ENCODE measurements around the gene XRCC1. TPM values are rescaled to one million over a fixed set of nuclear protein-coding genes. Genes with fewer than 3 reads are reported as not detected.

The XRCC1 gene
- total and polyA plus RNA-seq, 2 experiments from 2014 or later = 26.7 to 28.0 TPM

DNA sequence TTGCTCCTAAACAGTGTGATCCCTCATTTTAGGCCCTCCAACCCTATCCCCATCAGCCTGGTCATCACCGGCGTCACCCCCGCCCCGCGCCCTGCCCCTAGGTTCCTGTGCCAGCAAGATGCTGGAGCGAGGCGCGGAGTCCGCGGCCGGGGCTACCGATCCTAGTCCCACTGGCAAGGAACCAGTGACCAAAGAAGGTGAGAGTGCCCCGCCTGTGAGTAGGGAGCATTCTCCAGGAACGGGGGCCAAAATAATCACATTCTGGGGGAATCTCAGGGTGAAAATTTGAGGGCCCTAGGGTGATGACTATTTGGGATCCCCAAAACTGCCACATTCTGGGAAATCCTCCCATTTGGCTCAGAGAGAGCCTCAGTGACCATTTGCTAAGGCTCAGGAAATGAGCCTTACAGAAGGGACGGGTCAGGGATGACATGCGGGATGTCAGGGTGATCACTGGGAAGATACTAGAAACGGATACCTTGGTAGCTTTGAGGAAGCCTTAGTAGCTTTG, 41.0 kb downstream of the XRCC1 start:
- DNase-seq = no peak
- 15 to 24% methylated on average over 17 of the region's 17 CpGs for WGBS, 2 experiments (ENCODE audit: low coverage in 1 of 2, low lambda C conversion rate in 2 of 2, missing lambda C conversion rate in 2 of 2)
- Histone ChIP-seq H3K9me3 (ENCODE audit: low read depth) (no peaks in the 10 kb centered on the region), H3K4me3 (peak overlapping the region; percentile 70), H3K27ac (0 out of 2 replicates have a peak overlapping the region, but pooled peaks have one; percentile 19), H4K20me1 (ENCODE audit: insufficient read depth) (no peaks in the 10 kb centered on the region), H3K4me2 (ENCODE audit: unreplicated experiment) (peak overlapping the region; percentile 59), H3K9ac (peak overlapping the region; percentile 28), H3K79me2 (ENCODE audit: insufficient read depth) (no peaks in the 10 kb centered on the region), H3F3A (ENCODE audit: insufficient read depth) (peaks cover 11% of the 10 kb centered on the region), H3K36me3 (ENCODE audit: low read depth) (peaks cover 9% of the 10 kb centered on the region; the same call in 1 of the 2 replicates), H3K9me2 (ENCODE audit: insufficient read depth) (no peaks in the 10 kb centered on the region), H3K27me3 (replicated peaks; ENCODE audit: insufficient read depth) (no peaks in the 10 kb centered on the region), H3K4me1 (ENCODE audit: insufficient read depth) (peaks cover 9% of the 10 kb centered on the region; the same call in 1 of the 2 replicates), H2AFZ (peak overlapping the region; percentile 80)
- TF ChIP-seq EZH2 (IDR thresholded peaks at IDR 0.05; ENCODE audit: insufficient read depth, poor library complexity, severe bottlenecking) (no peak), EZH2phosphoT487 (IDR thresholded peaks at IDR 0.05; ENCODE audit: insufficient read depth, low read depth) (no peak)
- in situ Hi-C loops (cut with MboI) = no loop called here

DNA sequence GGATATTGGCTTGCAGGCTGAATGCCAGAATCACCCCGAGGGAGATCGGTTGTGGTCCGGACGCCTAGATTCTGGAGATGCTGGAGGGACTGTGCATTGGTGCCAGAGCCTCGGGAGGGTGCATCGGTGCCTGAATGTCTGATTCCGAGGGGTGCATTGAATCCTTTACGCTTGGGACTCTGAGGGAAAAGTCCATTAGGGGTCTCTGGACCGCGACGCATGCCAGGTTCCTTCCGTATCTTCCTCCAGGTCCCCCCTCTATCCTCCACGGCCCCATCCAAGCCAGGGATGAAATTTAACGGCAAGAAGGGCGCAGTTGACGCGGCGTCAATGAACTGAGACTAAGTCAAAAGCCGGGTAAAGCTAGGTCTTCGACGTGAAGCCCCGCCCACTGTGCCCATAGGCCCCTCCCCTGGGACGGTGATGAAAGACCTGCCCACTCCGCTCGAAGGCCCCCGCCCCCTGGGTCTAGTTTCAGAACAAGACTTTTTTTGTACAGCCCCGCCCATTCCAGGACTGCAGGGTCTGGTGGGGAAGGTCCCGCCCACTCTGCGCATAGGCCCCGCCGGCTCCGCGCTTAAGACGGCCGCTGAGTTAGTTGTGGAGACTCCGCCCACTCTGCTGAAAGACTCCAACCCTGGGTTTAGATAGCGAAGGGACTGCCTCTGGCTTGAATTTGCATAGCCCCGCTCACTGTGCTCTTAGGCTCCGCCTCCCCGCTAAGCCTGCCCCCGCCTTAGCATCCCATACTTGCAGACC, 41.6 kb downstream of the XRCC1 start:
- 3 to 4% methylated on average over 38 to 39 of the region's 41 CpGs for WGBS, 2 experiments (ENCODE audit: low coverage in 1 of 2, low lambda C conversion rate in 2 of 2, missing lambda C conversion rate in 2 of 2)
- Histone ChIP-seq H3K9me3 (ENCODE audit: low read depth) (no peaks in the 10 kb centered on the region), H3K27ac (peak overlapping the region; percentile 60), H3K79me2 (ENCODE audit: insufficient read depth) (no peaks in the 10 kb centered on the region), H3K4me1 (ENCODE audit: insufficient read depth) (peaks cover 9% of the 10 kb centered on the region; the same call in 1 of the 2 replicates), H3K4me3 (peak overlapping the region; percentile 70), H2AFZ (peak overlapping the region; percentile 80), H3K36me3 (ENCODE audit: low read depth) (0 out of 2 replicates have a peak, but pooled peaks cover 2% of the 10 kb centered on the region), H4K20me1 (ENCODE audit: insufficient read depth) (no peaks in the 10 kb centered on the region), H3K4me2 (ENCODE audit: unreplicated experiment) (peak overlapping the region; percentile 84), H3K27me3 (replicated peaks; ENCODE audit: insufficient read depth) (no peaks in the 10 kb centered on the region), H3K9ac (peak overlapping the region; percentile 62), H3F3A (ENCODE audit: insufficient read depth) (peaks cover 11% of the 10 kb centered on the region), H3K9me2 (ENCODE audit: insufficient read depth) (no peaks in the 10 kb centered on the region)
- TF ChIP-seq EZH2 (IDR thresholded peaks at IDR 0.05; ENCODE audit: insufficient read depth, poor library complexity, severe bottlenecking) (no peak), EZH2phosphoT487 (IDR thresholded peaks at IDR 0.05; ENCODE audit: insufficient read depth, low read depth) (no peak)
- DNase-seq = peak; percentile 100
- in situ Hi-C loops (cut with MboI) = no loop called here

DNA sequence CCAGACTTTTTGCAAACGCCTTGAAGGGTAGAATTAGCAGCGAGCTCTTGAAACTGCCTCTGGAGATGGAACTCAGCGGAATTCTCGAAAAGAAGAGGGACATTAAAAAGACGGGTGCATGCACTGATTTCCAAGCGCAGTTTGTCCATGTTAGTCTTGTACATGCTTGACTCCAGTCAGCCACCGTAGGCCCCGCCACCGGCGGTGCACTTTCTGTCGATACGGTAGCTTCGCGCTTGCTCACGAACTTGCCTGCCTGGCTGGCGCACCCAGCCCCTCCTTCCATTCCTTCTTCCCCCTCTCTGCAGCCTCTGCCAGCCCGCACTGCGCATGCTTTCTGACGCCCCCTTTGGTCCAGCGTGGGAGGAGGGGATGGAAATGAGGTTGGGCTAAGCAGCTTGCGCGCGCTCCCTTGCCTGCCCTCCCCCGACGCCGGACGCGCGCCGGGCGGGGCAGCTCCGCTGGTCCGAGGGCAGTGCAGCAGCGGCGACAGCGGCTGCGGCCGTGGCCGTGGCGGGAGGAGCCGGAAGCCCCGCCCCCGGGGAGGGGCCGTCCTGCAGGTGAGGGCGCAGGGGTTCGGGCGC, 42.3 kb downstream of the XRCC1 start, which contains the start of gene ZNF575:
Gene ZNF575 (plus strand): TSS at position 227 of the 584 bp plus-strand sequence. CDS start 1,235 bp downstream, outside the sequence.
- H3K9me3 ChIP-seq (ENCODE audit: low read depth) = no peaks in the 10 kb centered on the region
- H3K27ac ChIP-seq = peak within 1 kb of the TSS; percentile 60
- in situ Hi-C loops (cut with MboI) = no loop called here
- H3K27me3 ChIP-seq (replicated peaks; ENCODE audit: insufficient read depth) = no peaks in the 10 kb centered on the region
- 1% methylated on average over 39 to 47 of the region's 47 CpGs for WGBS, 2 experiments (ENCODE audit: low coverage in 1 of 2, low lambda C conversion rate in 2 of 2, missing lambda C conversion rate in 2 of 2)
- DNase-seq = peak; percentile 92
- peaks cover 11% of the 10 kb centered on the region for H3K4me1 ChIP-seq (ENCODE audit: insufficient read depth)
- no peaks in the 10 kb centered on the region for H3K9me2 ChIP-seq (ENCODE audit: insufficient read depth)
- H3K36me3 ChIP-seq (ENCODE audit: low read depth) = no peaks in the 10 kb centered on the region
- H3K79me2 ChIP-seq (ENCODE audit: insufficient read depth) = no peaks in the 10 kb centered on the region
- H3K4me3 ChIP-seq = peak within 1 kb of the TSS; percentile 70
- TF ChIP-seq EZH2 (IDR thresholded peaks at IDR 0.05; ENCODE audit: insufficient read depth, poor library complexity, severe bottlenecking) = no peak
- TF ChIP-seq EZH2phosphoT487 (IDR thresholded peaks at IDR 0.05; ENCODE audit: insufficient read depth, low read depth) = no peak
- H3K9ac ChIP-seq = peak within 1 kb of the TSS; percentile 62
- H2AFZ ChIP-seq = peak within 1 kb of the TSS; percentile 80
- H4K20me1 ChIP-seq (ENCODE audit: insufficient read depth) = no peaks in the 10 kb centered on the region
- H3K4me2 ChIP-seq (ENCODE audit: unreplicated experiment) = peak within 1 kb of the TSS; percentile 84
- peaks cover 11% of the 10 kb centered on the region for H3F3A ChIP-seq (ENCODE audit: insufficient read depth)

DNA sequence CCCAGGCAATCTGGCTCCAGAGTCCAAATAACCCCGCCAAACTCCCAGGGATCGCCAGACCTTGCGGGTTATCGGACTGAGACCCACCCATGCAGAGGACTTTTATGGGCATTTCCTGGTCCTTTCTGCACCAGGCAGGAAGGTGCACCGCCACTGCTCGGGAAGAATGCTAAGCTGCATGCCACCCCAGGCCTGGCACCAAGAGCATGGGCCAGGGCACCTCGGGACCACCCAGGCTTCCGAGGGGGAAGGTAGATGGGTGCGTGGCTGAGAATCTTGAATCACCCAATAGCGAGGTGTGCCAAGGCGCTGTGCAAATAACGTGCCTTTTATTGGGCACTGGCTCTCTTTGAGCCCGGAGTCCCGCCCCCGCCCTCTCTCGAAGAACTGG, 42.8 kb downstream of the XRCC1 start:
- Histone ChIP-seq H3K27me3 (replicated peaks; ENCODE audit: insufficient read depth) (no peaks in the 10 kb centered on the region), H3K4me3 (peak overlapping the region; percentile 70), H3K9me3 (ENCODE audit: low read depth) (no peaks in the 10 kb centered on the region), H3K36me3 (ENCODE audit: low read depth) (no peaks in the 10 kb centered on the region), H4K20me1 (ENCODE audit: insufficient read depth) (no peaks in the 10 kb centered on the region), H3K4me2 (ENCODE audit: unreplicated experiment) (peak overlapping the region; percentile 84), H3K79me2 (ENCODE audit: insufficient read depth) (no peaks in the 10 kb centered on the region), H3K27ac (peak overlapping the region; percentile 60), H3K9me2 (ENCODE audit: insufficient read depth) (no peaks in the 10 kb centered on the region), H3F3A (ENCODE audit: insufficient read depth) (peaks cover 11% of the 10 kb centered on the region), H2AFZ (peak overlapping the region; percentile 80), H3K4me1 (ENCODE audit: insufficient read depth) (peaks cover 15% of the 10 kb centered on the region), H3K9ac (peak overlapping the region; percentile 62)
- in situ Hi-C loops (cut with MboI) = no loop called here
- TF ChIP-seq EZH2 (IDR thresholded peaks at IDR 0.05; ENCODE audit: insufficient read depth, poor library complexity, severe bottlenecking) (no peak), EZH2phosphoT487 (IDR thresholded peaks at IDR 0.05; ENCODE audit: insufficient read depth, low read depth) (no peak)
- 3 to 4% methylated on average over 16 of the region's 16 CpGs for WGBS, 2 experiments (ENCODE audit: low coverage in 1 of 2, low lambda C conversion rate in 2 of 2, missing lambda C conversion rate in 2 of 2)
- DNase-seq = no peak
